ENCODE results near the gene ACP1. TPM values are rescaled to one million over a fixed set of nuclear protein-coding genes. Genes with fewer than 3 reads are reported as not detected.

Gene ACP1
- total RNA-seq, 1 donor from 2014 or later = 114 TPM

GRCh38 chr2:290090-290722, 25.5 kb downstream of the ACP1 start:
- peaks cover 12% of the 10 kb centered on the region for H3K4me1 Mint-ChIP-seq (ENCODE audit: low read depth, unreplicated experiment)
- H3K27me3 Mint-ChIP-seq (ENCODE audit: low read depth, unreplicated experiment) = peaks cover 27% of the 10 kb centered on the region
- peak overlapping the region; percentile 82 for H3K4me3 Mint-ChIP-seq (ENCODE audit: unreplicated experiment)
- H3K9ac ChIP-seq (ENCODE audit: low read length) = peak overlapping the region; percentile 48
- peaks cover 2% of the 10 kb centered on the region for H3K36me3 Mint-ChIP-seq (ENCODE audit: low read depth, unreplicated experiment)
- no peak overlapping the region for H3K27ac ChIP-seq (ENCODE audit: low read depth, low read length)
- FAIRE-seq = no peak
- no peaks in the 10 kb centered on the region for H3K79me2 ChIP-seq (ENCODE audit: insufficient read depth, low read length)
- peak overlapping the region; percentile 85 for H2AFZ ChIP-seq (ENCODE audit: low read depth, low read length)
- peaks cover 13% of the 10 kb centered on the region for H3K4me1 ChIP-seq (ENCODE audit: insufficient read depth, low read length)
- H3K27me3 ChIP-seq (ENCODE audit: insufficient read depth, low read length) = peaks cover 10% of the 10 kb centered on the region
- no peak overlapping the region for H3K27ac Mint-ChIP-seq (ENCODE audit: unreplicated experiment)
- peak; percentile 65 for DNase-seq (ENCODE audit: low read depth)
- no peaks in the 10 kb centered on the region for H3K36me3 ChIP-seq (ENCODE audit: insufficient read depth, low read length)
- peak overlapping the region; percentile 63 for H3K4me3 ChIP-seq (ENCODE audit: insufficient read depth, low read depth, low read length)
- peaks cover 8% of the 10 kb centered on the region for H4K20me1 ChIP-seq (ENCODE audit: insufficient read depth, low read length)
- H3K4me2 ChIP-seq (ENCODE audit: low read length) = peak overlapping the region; percentile 98
- no peak for TF ChIP-seq EZH2 (IDR thresholded peaks at IDR 0.05; ENCODE audit: insufficient read depth, low read length)
- TF ChIP-seq, protein P1, sequence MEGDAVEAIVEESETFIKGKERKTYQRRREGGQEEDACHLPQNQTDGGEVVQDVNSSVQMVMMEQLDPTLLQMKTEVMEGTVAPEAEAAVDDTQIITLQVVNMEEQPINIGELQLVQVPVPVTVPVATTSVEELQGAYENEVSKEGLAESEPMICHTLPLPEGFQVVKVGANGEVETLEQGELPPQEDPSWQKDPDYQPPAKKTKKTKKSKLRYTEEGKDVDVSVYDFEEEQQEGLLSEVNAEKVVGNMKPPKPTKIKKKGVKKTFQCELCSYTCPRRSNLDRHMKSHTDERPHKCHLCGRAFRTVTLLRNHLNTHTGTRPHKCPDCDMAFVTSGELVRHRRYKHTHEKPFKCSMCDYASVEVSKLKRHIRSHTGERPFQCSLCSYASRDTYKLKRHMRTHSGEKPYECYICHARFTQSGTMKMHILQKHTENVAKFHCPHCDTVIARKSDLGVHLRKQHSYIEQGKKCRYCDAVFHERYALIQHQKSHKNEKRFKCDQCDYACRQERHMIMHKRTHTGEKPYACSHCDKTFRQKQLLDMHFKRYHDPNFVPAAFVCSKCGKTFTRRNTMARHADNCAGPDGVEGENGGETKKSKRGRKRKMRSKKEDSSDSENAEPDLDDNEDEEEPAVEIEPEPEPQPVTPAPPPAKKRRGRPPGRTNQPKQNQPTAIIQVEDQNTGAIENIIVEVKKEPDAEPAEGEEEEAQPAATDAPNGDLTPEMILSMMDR (IDR thresholded peaks at IDR 0.05; ENCODE audit: insufficient read depth, low read depth, low read length) = peak; percentile 73
- no peaks in the 10 kb centered on the region for H3K9me3 ChIP-seq (ENCODE audit: insufficient read depth, low read depth, low read length)
- H3K9me3 Mint-ChIP-seq (ENCODE audit: unreplicated experiment) = peaks cover 8% of the 10 kb centered on the region

- H3K27ac ChIP-seq (ENCODE audit: low read depth, low read length) = no peak overlapping the region
- no peaks in the 10 kb centered on the region for H3K9me3 ChIP-seq (ENCODE audit: insufficient read depth, low read depth, low read length)
- Mint-ChIP-seq H3K27ac (ENCODE audit: unreplicated experiment) (no peak overlapping the region), H3K36me3 (ENCODE audit: low read depth, unreplicated experiment) (peaks cover 2% of the 10 kb centered on the region), H3K9me3 (ENCODE audit: unreplicated experiment) (peaks cover 8% of the 10 kb centered on the region), H3K4me3 (ENCODE audit: unreplicated experiment) (no peak overlapping the region), H3K4me1 (ENCODE audit: low read depth, unreplicated experiment) (no peaks in the 10 kb centered on the region), H3K27me3 (ENCODE audit: low read depth, unreplicated experiment) (peaks cover 50% of the 10 kb centered on the region)
- H3K4me3 ChIP-seq (ENCODE audit: insufficient read depth, low read depth, low read length) = no peak overlapping the region
- TF ChIP-seq EZH2 (IDR thresholded peaks at IDR 0.05; ENCODE audit: insufficient read depth, low read length) = no peak
- TF ChIP-seq, protein P1 (IDR thresholded peaks at IDR 0.05; ENCODE audit: insufficient read depth, low read depth, low read length) = no peak
- no peaks in the 10 kb centered on the region for H4K20me1 ChIP-seq (ENCODE audit: insufficient read depth, low read length)
- no peak overlapping the region for H2AFZ ChIP-seq (ENCODE audit: low read depth, low read length)
- no peak overlapping the region for H3K9ac ChIP-seq (ENCODE audit: low read length)
- no peak for DNase-seq (ENCODE audit: low read depth)
- FAIRE-seq = no peak
- no peak overlapping the region for H3K4me2 ChIP-seq (ENCODE audit: low read length)
- no peaks in the 10 kb centered on the region for H3K36me3 ChIP-seq (ENCODE audit: insufficient read depth, low read length)
- H3K79me2 ChIP-seq (ENCODE audit: insufficient read depth, low read length) = no peaks in the 10 kb centered on the region
- H3K4me1 ChIP-seq (ENCODE audit: insufficient read depth, low read length) = no peaks in the 10 kb centered on the region
- peaks cover 4% of the 10 kb centered on the region for H3K27me3 ChIP-seq (ENCODE audit: insufficient read depth, low read length)
These were observed 30.3 kb downstream of the ACP1 start for GRCh38 chr2:295090-295489.

DNA sequence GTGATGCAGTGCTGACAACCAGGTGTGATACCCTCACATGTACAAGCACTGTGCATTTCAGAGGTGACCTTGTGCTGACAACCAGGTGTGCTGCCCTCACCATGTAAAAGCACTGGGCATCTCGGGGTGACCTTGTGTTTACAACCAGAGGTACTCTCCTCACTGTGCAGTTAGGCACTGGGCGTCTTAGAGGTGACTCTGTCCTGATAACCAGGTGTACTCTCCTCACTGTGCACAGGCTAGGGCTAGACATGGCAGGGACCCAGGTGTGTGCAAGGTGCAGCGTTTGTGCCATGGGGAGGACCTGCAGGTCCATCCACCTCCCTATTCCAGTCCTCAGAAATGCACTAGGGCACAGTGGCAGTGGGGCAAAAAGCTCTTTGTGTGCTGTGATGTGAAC, 31.6 kb downstream of the ACP1 start:
- Mint-ChIP-seq H3K4me1 (ENCODE audit: low read depth, unreplicated experiment) (no peaks in the 10 kb centered on the region), H3K27me3 (ENCODE audit: low read depth, unreplicated experiment) (peaks cover 43% of the 10 kb centered on the region), H3K36me3 (ENCODE audit: low read depth, unreplicated experiment) (peaks cover 2% of the 10 kb centered on the region), H3K9me3 (ENCODE audit: unreplicated experiment) (peaks cover 8% of the 10 kb centered on the region), H3K4me3 (ENCODE audit: unreplicated experiment) (no peak overlapping the region), H3K27ac (ENCODE audit: unreplicated experiment) (no peak overlapping the region)
- TF ChIP-seq, protein P1 (IDR thresholded peaks at IDR 0.05; ENCODE audit: insufficient read depth, low read depth, low read length) = no peak
- TF ChIP-seq EZH2 (IDR thresholded peaks at IDR 0.05; ENCODE audit: insufficient read depth, low read length) = no peak
- Histone ChIP-seq H4K20me1 (ENCODE audit: insufficient read depth, low read length) (no peaks in the 10 kb centered on the region), H3K27ac (ENCODE audit: low read depth, low read length) (no peak overlapping the region), H3K36me3 (ENCODE audit: insufficient read depth, low read length) (no peaks in the 10 kb centered on the region), H3K9ac (ENCODE audit: low read length) (no peak overlapping the region), H2AFZ (ENCODE audit: low read depth, low read length) (no peak overlapping the region), H3K79me2 (ENCODE audit: insufficient read depth, low read length) (no peaks in the 10 kb centered on the region), H3K9me3 (ENCODE audit: insufficient read depth, low read depth, low read length) (no peaks in the 10 kb centered on the region), H3K4me3 (ENCODE audit: insufficient read depth, low read depth, low read length) (no peak overlapping the region), H3K27me3 (ENCODE audit: insufficient read depth, low read length) (peaks cover 2% of the 10 kb centered on the region), H3K4me2 (ENCODE audit: low read length) (no peak overlapping the region), H3K4me1 (ENCODE audit: insufficient read depth, low read length) (no peaks in the 10 kb centered on the region)
- DNase-seq (ENCODE audit: low read depth) (no peak), FAIRE-seq (no peak)
